Measurements from ENCODE around the gene MAGI1.

- TF ChIP-seq CTCF (IDR thresholded peaks at IDR 0.05 in 8 of 11, conservative IDR thresholded peaks at IDR 0.05 in 3 of 11) (no peak), POLR2A (IDR thresholded peaks at IDR 0.05) (no peak)
Observed at GRCh38 chr3:65938147-65938546, 100.6 kb downstream of the MAGI1 start.
